GM18858 (cell line): ENCODE results near the gene MAGEA2B.
"Not testable (repeated sequence)": the region's sequence is repeated elsewhere in the genome, so short reads cannot be mapped to it uniquely, and the experiment has no call there.

Experiments
- ATAC-seq: cut with Tn5 transposase; IDR thresholded peaks from one replicate; pipeline ENCODE4 v1.9.1; 2021; ENCODE audit not compliant: unreplicated experiment

The MAGEA2B gene

DNA sequence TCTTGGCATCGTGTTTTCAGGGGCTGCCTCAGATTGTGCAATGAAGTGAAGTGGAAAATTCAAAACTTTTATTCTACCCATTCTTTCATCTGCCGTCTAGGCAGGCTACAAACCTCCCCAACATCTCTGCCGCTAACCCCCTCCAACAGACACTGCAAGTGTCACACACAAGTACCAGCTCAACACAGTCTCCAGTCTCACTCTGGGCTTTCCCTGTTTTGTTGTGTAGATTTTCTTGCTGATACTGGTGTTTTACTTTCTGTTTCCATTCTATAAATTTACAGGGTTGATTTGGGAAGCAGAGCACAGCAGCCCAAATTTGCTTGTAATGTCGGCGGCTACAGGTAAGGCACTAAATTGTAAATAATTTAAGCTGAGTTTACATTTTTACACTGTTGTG is 40.4 kb downstream of the MAGEA2B start:
- not testable (repeated sequence) for ATAC-seq

- not testable (repeated sequence) for ATAC-seq
These were observed 44.5 kb downstream of the MAGEA2B start, which contains the start of gene CSAG3 for GRCh38 chrX:152758918-152759317. Gene CSAG3, plus strand, starts transcription at chrX:152759218.

- not testable (repeated sequence) for ATAC-seq
These were observed 45.1 kb downstream of the MAGEA2B start for GRCh38 chrX:152759544-152759943.

DNA sequence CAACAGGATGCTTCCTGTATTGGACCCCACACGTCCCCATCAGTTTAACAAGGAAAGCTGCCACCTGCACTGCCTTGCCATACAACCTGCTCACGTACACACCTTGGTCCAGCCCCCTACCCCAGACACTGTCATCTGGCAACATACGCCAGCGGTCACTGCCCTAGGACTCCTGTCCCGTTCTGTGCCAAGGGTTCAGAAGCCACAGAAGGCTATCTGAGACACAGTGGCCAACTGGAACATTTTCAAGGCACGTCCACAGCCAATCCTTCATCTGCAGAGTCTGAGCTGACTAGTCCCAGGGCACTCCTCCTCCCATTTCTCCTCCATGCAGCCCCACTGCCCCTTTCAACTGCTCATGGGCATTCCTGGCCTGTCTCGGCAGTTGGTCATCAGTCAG is 47.2 kb downstream of the MAGEA2B start:
- ATAC-seq = not testable (repeated sequence)

DNA sequence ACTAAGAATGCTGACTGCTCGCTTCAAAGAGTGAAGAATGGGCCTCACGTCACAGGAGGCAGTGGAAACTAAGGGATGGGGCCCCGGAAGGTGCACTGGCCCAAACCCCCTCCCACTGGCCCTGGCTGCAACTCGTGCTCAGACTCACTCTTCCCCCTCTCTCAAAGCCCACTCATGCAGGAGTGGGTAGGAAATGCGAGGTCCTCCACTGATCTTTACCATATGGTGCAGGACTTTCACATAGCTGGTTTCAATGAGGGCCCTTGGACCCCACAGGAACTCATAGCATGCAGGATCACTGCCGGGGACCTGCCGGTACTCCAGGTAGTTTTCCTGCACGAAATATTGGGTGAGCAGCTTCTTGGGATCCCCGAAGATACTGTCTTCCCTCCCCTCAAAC is 52.1 kb downstream of the MAGEA2B start:
- not testable (repeated sequence) for ATAC-seq
